ENCODE measurements around the gene DLGAP4. TPM values are rescaled to one million over a fixed set of nuclear protein-coding genes. Genes with fewer than 3 reads are reported as not detected.
A peak's percentile ranks its signal among the peaks of the same experiment; 100 is the strongest.
"Not testable (repeated sequence)": the region's sequence is repeated elsewhere in the genome, so short reads cannot be mapped to it uniquely, and the experiment has no call there.

DLGAP4 gene
- total RNA-seq, 2 donors from 2014 or later: 43.3 to 70.7 TPM

- H3K27me3 Mint-ChIP-seq: no peaks in the 10 kb centered on the region
- DNase-seq (ENCODE audit: low spot score) (no peak), ATAC-seq (no peak)
- H3K36me3 Mint-ChIP-seq: peaks cover 11% of the 10 kb centered on the region
- H3K4me1 Mint-ChIP-seq (ENCODE audit: low read depth in 2 of 2): peaks cover 5 to 11% of the 10 kb centered on the region in 2 donors
- no peaks in the 10 kb centered on the region for H3K9me3 Mint-ChIP-seq
- H3K4me3 Mint-ChIP-seq: no peak overlapping the region
- H3K27ac Mint-ChIP-seq: no peak overlapping the region
These were observed 201.6 kb downstream of the DLGAP4 start for GRCh38 chr20:36507746-36508145.

- Mint-ChIP-seq H3K27ac (peak overlapping the region in 1 of 2 donors; percentile 2), H3K36me3 (no peaks in the 10 kb centered on the region)
- no peak for DNase-seq (ENCODE audit: low spot score)
These were observed 213.0 kb downstream of the DLGAP4 start for GRCh38 chr20:36519012-36519719.

GRCh38 chr20:36519944-36520343, 213.8 kb downstream of the DLGAP4 start:
- no peaks in the 10 kb centered on the region for H3K9me3 Mint-ChIP-seq
- ATAC-seq: no peak
- no peak for DNase-seq (ENCODE audit: low spot score)
- no peaks in the 10 kb centered on the region for H3K36me3 Mint-ChIP-seq
- peak overlapping the region in 1 of 2 donors; percentile 2 for H3K27ac Mint-ChIP-seq
- no peak overlapping the region for H3K4me3 Mint-ChIP-seq
- H3K4me1 Mint-ChIP-seq (ENCODE audit: low read depth in 2 of 2): no peaks in the 10 kb centered on the region
- no peaks in the 10 kb centered on the region for H3K27me3 Mint-ChIP-seq

More at GRCh38 chr20:36519012-36519719, 213.0 kb downstream of the DLGAP4 start:
- peak in 1 of 2 donors; percentile 52 for ATAC-seq
- no peaks in the 10 kb centered on the region for H3K9me3 Mint-ChIP-seq
- no peaks in the 10 kb centered on the region for H3K4me1 Mint-ChIP-seq (ENCODE audit: low read depth in 2 of 2)
- H3K4me3 Mint-ChIP-seq: no peak overlapping the region
- H3K27me3 Mint-ChIP-seq: no peaks in the 10 kb centered on the region

GRCh38 chr20:36521526-36521925, 215.4 kb downstream of the DLGAP4 start:
- no peak overlapping the region for H3K4me3 Mint-ChIP-seq
- no peak for DNase-seq (ENCODE audit: low spot score)
- H3K27ac Mint-ChIP-seq: no peak overlapping the region
- H3K4me1 Mint-ChIP-seq (ENCODE audit: low read depth in 2 of 2): no peaks in the 10 kb centered on the region
- no peaks in the 10 kb centered on the region for H3K9me3 Mint-ChIP-seq
- no peaks in the 10 kb centered on the region for H3K27me3 Mint-ChIP-seq
- no peaks in the 10 kb centered on the region for H3K36me3 Mint-ChIP-seq
- ATAC-seq: no peak

- H3K36me3 Mint-ChIP-seq; H3K9me3 Mint-ChIP-seq; H3K4me1 Mint-ChIP-seq (ENCODE audit: low read depth in 2 of 2); H3K27ac Mint-ChIP-seq; H3K4me3 Mint-ChIP-seq; DNase-seq (ENCODE audit: low spot score); H3K27me3 Mint-ChIP-seq; ATAC-seq: not testable (repeated sequence)
These were observed 216.3 kb downstream of the DLGAP4 start for GRCh38 chr20:36522412-36522811.

- H3K27ac Mint-ChIP-seq: no peak overlapping the region
- no peaks in the 10 kb centered on the region for H3K36me3 Mint-ChIP-seq
- H3K4me3 Mint-ChIP-seq: no peak overlapping the region
- H3K9me3 Mint-ChIP-seq: no peaks in the 10 kb centered on the region
- ATAC-seq (no peak), DNase-seq (ENCODE audit: low spot score) (no peak)
- no peaks in the 10 kb centered on the region for H3K27me3 Mint-ChIP-seq
- no peaks in the 10 kb centered on the region for H3K4me1 Mint-ChIP-seq (ENCODE audit: low read depth in 2 of 2)
These were observed 217.2 kb downstream of the DLGAP4 start for GRCh38 chr20:36523341-36523740.

GRCh38 chr20:36525620-36526365, 219.7 kb downstream of the DLGAP4 start:
- ATAC-seq: peak in 1 of 2 donors; percentile 24
- no peak overlapping the region for H3K4me3 Mint-ChIP-seq
- H3K27me3 Mint-ChIP-seq: no peaks in the 10 kb centered on the region
- H3K4me1 Mint-ChIP-seq (ENCODE audit: low read depth in 2 of 2): no peaks in the 10 kb centered on the region
- H3K27ac Mint-ChIP-seq: no peak overlapping the region
- no peaks in the 10 kb centered on the region for H3K9me3 Mint-ChIP-seq
- no peaks in the 10 kb centered on the region for H3K36me3 Mint-ChIP-seq
- DNase-seq (ENCODE audit: low spot score): no peak

GRCh38 chr20:36526521-36527011, 220.4 kb downstream of the DLGAP4 start:
- ATAC-seq (no peak), DNase-seq (ENCODE audit: low spot score) (no peak)
- H3K27ac Mint-ChIP-seq: no peak overlapping the region
- no peaks in the 10 kb centered on the region for H3K9me3 Mint-ChIP-seq
- H3K27me3 Mint-ChIP-seq: no peaks in the 10 kb centered on the region
- no peaks in the 10 kb centered on the region for H3K4me1 Mint-ChIP-seq (ENCODE audit: low read depth in 2 of 2)
- no peak overlapping the region for H3K4me3 Mint-ChIP-seq
- no peaks in the 10 kb centered on the region for H3K36me3 Mint-ChIP-seq

- H3K27ac Mint-ChIP-seq: no peak overlapping the region
- no peaks in the 10 kb centered on the region for H3K4me1 Mint-ChIP-seq (ENCODE audit: low read depth in 2 of 2)
- H3K27me3 Mint-ChIP-seq: no peaks in the 10 kb centered on the region
- H3K36me3 Mint-ChIP-seq: no peaks in the 10 kb centered on the region
- DNase-seq (ENCODE audit: low spot score) (no peak), ATAC-seq (no peak)
- no peaks in the 10 kb centered on the region for H3K9me3 Mint-ChIP-seq
- H3K4me3 Mint-ChIP-seq: no peak overlapping the region
These were observed 221.4 kb downstream of the DLGAP4 start for GRCh38 chr20:36527331-36528125.

GRCh38 chr20:36528176-36528874, 222.2 kb downstream of the DLGAP4 start:
- no peak overlapping the region for H3K4me3 Mint-ChIP-seq
- ATAC-seq (no peak), DNase-seq (ENCODE audit: low spot score) (no peak)
- H3K27me3 Mint-ChIP-seq: no peaks in the 10 kb centered on the region
- H3K27ac Mint-ChIP-seq: no peak overlapping the region
- no peaks in the 10 kb centered on the region for H3K9me3 Mint-ChIP-seq
- H3K4me1 Mint-ChIP-seq (ENCODE audit: low read depth in 2 of 2): no peaks in the 10 kb centered on the region
- no peaks in the 10 kb centered on the region for H3K36me3 Mint-ChIP-seq

- H3K9me3 Mint-ChIP-seq: no peaks in the 10 kb centered on the region
- no peak overlapping the region for H3K27ac Mint-ChIP-seq
- ATAC-seq (no peak), DNase-seq (ENCODE audit: low spot score) (no peak)
- H3K27me3 Mint-ChIP-seq: no peaks in the 10 kb centered on the region
- H3K4me1 Mint-ChIP-seq (ENCODE audit: low read depth in 2 of 2): no peaks in the 10 kb centered on the region
- no peak overlapping the region for H3K4me3 Mint-ChIP-seq
- H3K36me3 Mint-ChIP-seq: no peaks in the 10 kb centered on the region
These were observed 222.8 kb downstream of the DLGAP4 start for GRCh38 chr20:36528875-36529417.

GRCh38 chr20:36532388-36532787, 226.2 kb downstream of the DLGAP4 start:
- ATAC-seq: no peak

GRCh38 chr20:36532822-36533221, 226.7 kb downstream of the DLGAP4 start:
- Mint-ChIP-seq H3K27me3 (no peaks in the 10 kb centered on the region), H3K4me1 (ENCODE audit: low read depth in 2 of 2) (no peaks in the 10 kb centered on the region), H3K36me3 (no peaks in the 10 kb centered on the region), H3K4me3 (no peak overlapping the region), H3K9me3 (no peaks in the 10 kb centered on the region), H3K27ac (no peak overlapping the region)
- DNase-seq (ENCODE audit: low spot score) (no peak), ATAC-seq (no peak)

More at GRCh38 chr20:36532388-36532787, 226.2 kb downstream of the DLGAP4 start:
- Mint-ChIP-seq H3K4me3 (no peak overlapping the region), H3K27me3 (no peaks in the 10 kb centered on the region), H3K4me1 (ENCODE audit: low read depth in 2 of 2) (no peaks in the 10 kb centered on the region), H3K27ac (no peak overlapping the region), H3K36me3 (no peaks in the 10 kb centered on the region), H3K9me3 (no peaks in the 10 kb centered on the region)
- no peak for DNase-seq (ENCODE audit: low spot score)

Measured in natural killer cell treated with Interleukin-12 subunit alpha and Interleukin-12 subunit beta and Interleukin-15 and Interleukin-18, amount 100 ng/mL, for 72 hours (primary cell).